HCT116 (cell line): ENCODE measurements around the gene PPFIBP1. TPM values are rescaled to one million over a fixed set of nuclear protein-coding genes. Genes with fewer than 3 reads are reported as not detected.

Experiments used
- ATAC-seq: fragments of 200-7000 bp; cut with Tn5 transposase; 2 replicates; pipeline ENCODE4 v1.9.1; 2020; ENCODE audit warnings: mild to moderate bottlenecking, moderate library complexity
- BruUV-seq: library from RNA; stranded (reverse); fragments of 400-500 nt; replicated peaks from 2 replicates; lab custom pipeline; 2021; lab: Mats Ljungman, UMichigan
- CTCF ChIA-PET: fragments of 300-600 bp; sonication (Branson Sonifier 250); formaldehyde crosslinking; loops from one replicate; lab custom pipeline; 2021; ENCODE audit warnings: antibody characterized with exemption; lab: Charles Lee
- POLR2A ChIA-PET: fragments of 300-600, 350-600 bp; sonication (Branson Sonifier 250); formaldehyde crosslinking; loops from one replicate; lab custom pipeline; 2021; ENCODE audit warnings: antibody characterized with exemption; lab: Charles Lee
- RAD21 ChIA-PET, 2 experiments: fragments of 300-600 bp; sonication (Branson Sonifier 250); formaldehyde crosslinking; loops; one replicate each; lab custom pipeline; 2023; ENCODE audit warnings: low total read pairs in 2 of 2; ENCODE audit not compliant: uncharacterized antibody in 2 of 2, unreplicated experiment in 2 of 2, low non-redundant PET in 1 of 2; lab: Charles Lee
- DNase-seq: peaks from one replicate; pipeline ENCODE4 v3.0.0-alpha.2; 2010; ENCODE audit warnings: low read depth, low spot score
- H2AFZ ChIP-seq: fragments of 200-600 bp; shearing (Covaris generic), sonication (generic); 2 replicates; pipeline ENCODE4 v1.6.1; 2017; ENCODE audit warnings: low read depth, mixed run types, mixed read lengths, antibody characterized with exemption, low read length; ENCODE audit not compliant: poor library complexity, severe bottlenecking
- H3K27ac ChIP-seq: 2 replicates; pipeline ENCODE4 v1.5.1; 2012; ENCODE audit warnings: low read depth, low read length
- H3K27me3 ChIP-seq: fragments of 200-600 bp; sonication (generic); 2 replicates; pipeline ENCODE4 v1.6.1; 2016; ENCODE audit warnings: mixed run types, low read length, mixed read lengths; ENCODE audit not compliant: insufficient read depth
- H3K36me3 ChIP-seq, 2 experiments: fragments of 200-500 bp in 1 of 2; fragments of 200-600 bp in 1 of 2; sonication (Bioruptor generic) in 1 of 2; sonication (generic) in 1 of 2; 2 replicates each; pipeline versions ENCODE4 v1.5.1 to v1.6.1; 2014 to 2016; ENCODE audit warnings: low read length in 2 of 2, inconsistent platforms in 1 of 2, mixed read lengths in 1 of 2, mixed run types in 1 of 2; ENCODE audit not compliant: insufficient read depth in 2 of 2, control insufficient read depth in 1 of 2
- H3K4me1 ChIP-seq, 2 experiments: fragments of 200-600 bp in 1 of 2; sonication (generic) in 1 of 2; 2 replicates each; pipeline versions ENCODE4 v1.5.1 to v1.6.1; 2012 to 2017; ENCODE audit warnings: low read length in 2 of 2, inconsistent platforms in 1 of 2, mild to moderate bottlenecking in 1 of 2, mixed read lengths in 1 of 2, mixed run types in 1 of 2, moderate library complexity in 1 of 2; ENCODE audit not compliant: insufficient read depth in 2 of 2, control insufficient read depth in 1 of 2
- H3K4me2 ChIP-seq: fragments of 200-600 bp; sonication (generic); 2 replicates; pipeline ENCODE4 v1.6.1; 2017; ENCODE audit warnings: mixed run types, low read length, mixed read lengths
- H3K4me3 ChIP-seq, 2 experiments: fragments of 200-600 bp in 1 of 2; sonication (generic) in 1 of 2; replicated peaks in 1 of 2; 2 replicates each; pipeline ENCODE4 v1.5.1; 2011 to 2016; ENCODE audit warnings: low read length in 2 of 2, control low read depth in 1 of 2, low read depth in 1 of 2, mild to moderate bottlenecking in 1 of 2, mixed read lengths in 1 of 2, mixed run types in 1 of 2
- H3K79me2 ChIP-seq: fragments of 200-600 bp; sonication (generic); 2 replicates; pipeline ENCODE4 v1.6.1; 2017; ENCODE audit warnings: mild to moderate bottlenecking, mixed run types, low read length, moderate library complexity, mixed read lengths; ENCODE audit not compliant: insufficient read depth
- H3K9ac ChIP-seq: fragments of 200-600 bp; sonication (generic); 2 replicates; pipeline ENCODE4 v1.6.1; 2016; ENCODE audit warnings: low read length, mixed read lengths
- H3K9me2 ChIP-seq: fragments of 200-600 bp; sonication (generic), shearing (Covaris generic); 2 replicates; pipeline ENCODE4 v1.6.1; 2017; ENCODE audit warnings: mixed run types, mild to moderate bottlenecking, moderate library complexity; ENCODE audit not compliant: insufficient read depth
- H3K9me3 ChIP-seq, 2 experiments: fragments of 200-500 bp in 1 of 2; fragments of 200-600 bp in 1 of 2; sonication (Bioruptor generic) in 1 of 2; sonication (generic) in 1 of 2; 2 replicates each; pipeline ENCODE4 v1.6.1; 2014 to 2017; ENCODE audit warnings: low read length in 2 of 2, mixed read lengths in 2 of 2, inconsistent platforms in 1 of 2, low read depth in 1 of 2, mild to moderate bottlenecking in 1 of 2, mixed run types in 1 of 2, moderate library complexity in 1 of 2; ENCODE audit not compliant: control insufficient read depth in 1 of 2, insufficient read depth in 1 of 2
- H4K20me1 ChIP-seq: fragments of 200-600 bp; sonication (generic), shearing (Covaris generic); 2 replicates; pipeline ENCODE4 v1.6.1; 2017; ENCODE audit warnings: mixed run types, mild to moderate bottlenecking, moderate library complexity; ENCODE audit not compliant: insufficient read depth
- CBX3 ChIP-seq: IDR thresholded peaks from 2 replicates; pipeline ENCODE4 v1.6.1; 2012; ENCODE audit warnings: low read depth
- CEBPB ChIP-seq: IDR thresholded peaks from 2 replicates; pipeline ENCODE4 v1.6.1; 2012; ENCODE audit warnings: low read depth
- CTCF ChIP-seq, 3 experiments: fragments of 200-600 bp in 1 of 3; sonication (generic) in 1 of 3; IDR thresholded peaks in 2 of 3; conservative IDR thresholded peaks in 1 of 3; 2 replicates each; pipeline ENCODE4 v1.5.1; 2012 to 2017; ENCODE audit warnings: low read depth in 2 of 3, low read length in 2 of 3, antibody characterized with exemption in 1 of 3, borderline replicate concordance in 1 of 3, control low read depth in 1 of 3, mild to moderate bottlenecking in 1 of 3, mixed read lengths in 1 of 3, mixed run types in 1 of 3, moderate library complexity in 1 of 3; ENCODE audit not compliant: insufficient read depth in 1 of 3
- EGR1 ChIP-seq: IDR thresholded peaks from 2 replicates; pipeline ENCODE4 v1.6.1; 2012; ENCODE audit warnings: low read depth
- ELF1 ChIP-seq: IDR thresholded peaks from 2 replicates; pipeline ENCODE4 v1.6.1; 2012; ENCODE audit warnings: low read depth, borderline replicate concordance
- EZH2 ChIP-seq: fragments of 200-600 bp; sonication (generic); IDR thresholded peaks from 2 replicates; pipeline ENCODE4 v1.6.1; 2017; ENCODE audit warnings: antibody characterized with exemption, mixed run types
- FOSL1 ChIP-seq: IDR thresholded peaks from 2 replicates; pipeline ENCODE4 v1.6.1; 2012; ENCODE audit warnings: low read depth
- JUND ChIP-seq: IDR thresholded peaks from 2 replicates; pipeline ENCODE4 v1.6.1; 2012
- MAX ChIP-seq: IDR thresholded peaks from 2 replicates; pipeline ENCODE4 v1.6.1; 2012
- POLR2A ChIP-seq: IDR thresholded peaks from 2 replicates; pipeline ENCODE4 v1.7.0; 2011; ENCODE audit warnings: borderline replicate concordance; ENCODE audit not compliant: insufficient read depth, insufficient read length; ENCODE audit errors: extremely low read depth
- POLR2AphosphoS5 ChIP-seq: IDR thresholded peaks from 2 replicates; pipeline ENCODE4 v1.6.1; 2011; ENCODE audit warnings: mild to moderate bottlenecking, low read depth, low read length, moderate library complexity
- RAD21 ChIP-seq: IDR thresholded peaks from 2 replicates; pipeline ENCODE4 v1.6.1; 2012; ENCODE audit warnings: low read depth, mild to moderate bottlenecking
- REST ChIP-seq: IDR thresholded peaks from 2 replicates; pipeline ENCODE4 v1.6.1; 2012; ENCODE audit warnings: low read depth
- SIN3A ChIP-seq: IDR thresholded peaks from 2 replicates; pipeline ENCODE4 v1.6.1; 2012; ENCODE audit warnings: low read depth
- SP1 ChIP-seq: IDR thresholded peaks from 2 replicates; pipeline ENCODE4 v1.6.1; 2012; ENCODE audit warnings: low read depth
- SRF ChIP-seq: IDR thresholded peaks from 2 replicates; pipeline ENCODE4 v1.6.1; 2012; ENCODE audit warnings: low read depth
- YY1 ChIP-seq: IDR thresholded peaks from 2 replicates; pipeline ENCODE4 v1.6.1; 2011; ENCODE audit warnings: low read length, low read depth, moderate library complexity, mild to moderate bottlenecking; ENCODE audit not compliant: insufficient replicate concordance; ENCODE audit errors: extremely low read depth
- ZBTB33 ChIP-seq: IDR thresholded peaks from 2 replicates; pipeline ENCODE4 v1.6.1; 2011; ENCODE audit warnings: mild to moderate bottlenecking, low read length, moderate library complexity; ENCODE audit not compliant: insufficient replicate concordance; ENCODE audit errors: extremely low read depth
- ZNF274 ChIP-seq: fragments of 200-500 bp; sonication (Bioruptor generic); IDR thresholded peaks from 2 replicates; pipeline ENCODE4 v1.6.1; 2014; ENCODE audit warnings: mild to moderate bottlenecking, low read depth, low read length, inconsistent platforms
- intact Hi-C: fragments of 100-400 bp; cut with micrococcal nuclease; formaldehyde crosslinking; loops from 2 replicates; pipeline ENCODE4 v1.10.0; 2022
- total RNA-seq: library from RNA; stranded (reverse); gene quantifications from one replicate; pipeline ENCODE4 v1.2.1, GENCODE V29; 2021; ENCODE audit not compliant: unreplicated experiment

PPFIBP1 gene
- total RNA-seq, 1 experiment from 2014 or later, result 102 TPM

- no peak overlapping the region for H2AFZ ChIP-seq
- no peaks in the 10 kb centered on the region for H3K36me3 ChIP-seq
- H3K4me1 ChIP-seq, result peaks cover 31 to 62% of the 10 kb centered on the region in 2 experiments
- H4K20me1 ChIP-seq, result no peaks in the 10 kb centered on the region
- H3K4me2 ChIP-seq, result peak overlapping the region; percentile 49
- H3K9me3 ChIP-seq, result no peaks in the 10 kb centered on the region
- H3K79me2 ChIP-seq, result peaks cover 78% of the 10 kb centered on the region
- ChIA-PET RAD21 (no interaction called here), POLR2A (interaction anchor here (0.9 kb wide), 1 partner anchor 10 kb away, joined by 3 read pairs; no protein-coding TSS in a partner anchor), CTCF (no interaction called here)
- H3K9ac ChIP-seq, result no peak overlapping the region
- H3K27me3 ChIP-seq, result no peaks in the 10 kb centered on the region
- no peak overlapping the region; the same call in 1 of the 2 replicates for H3K27ac ChIP-seq
- H3K9me2 ChIP-seq, result no peaks in the 10 kb centered on the region
- TF ChIP-seq MAX (no peak), JUND (no peak), SP1 (no peak), POLR2AphosphoS5 (no peak), SRF (no peak), EZH2 (no peak), CTCF (IDR thresholded peaks at IDR 0.05 in 2 of 3, conservative IDR thresholded peaks at IDR 0.05 in 1 of 3; ENCODE audit: borderline replicate concordance in 1 of 3, insufficient read depth in 1 of 3, low read depth in 2 of 3, low read length in 2 of 3) (no peak), ZBTB33 (no peak), CEBPB (no peak), RAD21 (no peak), POLR2A (no peak), SIN3A (no peak), CBX3 (no peak), YY1 (no peak), ELF1 (no peak), REST (no peak), EGR1 (no peak), FOSL1 (no peak), ZNF274 (no peak)
- no peak overlapping the region for H3K4me3 ChIP-seq
- DNase-seq (no peak), ATAC-seq (no peak)
- no TSS peak for BruUV-seq
- intact Hi-C loops, result no loop called here
Observed at GRCh38 chr12:27572486-27573255, 48.7 kb downstream of the PPFIBP1 start.
